ENCODE results near the gene SLIT3.

GRCh38 chr5:168683247-168683926 is 617.6 kb downstream of the SLIT3 start:
- no peak for TF ChIP-seq CTCF (IDR thresholded peaks at IDR 0.05; ENCODE audit: poor library complexity)
- TF ChIP-seq EZH2phosphoT487 (IDR thresholded peaks at IDR 0.05; ENCODE audit: low read depth, severe bottlenecking, unreplicated experiment), result no peak
